Testis (tissue), 3 donors: ENCODE data around the gene CLMN. TPM values are rescaled to one million over a fixed set of nuclear protein-coding genes. Genes with fewer than 3 reads are reported as not detected.
"Not testable (repeated sequence)": the region's sequence is repeated elsewhere in the genome, so short reads cannot be mapped to it uniquely, and the experiment has no call there.

Experiments
- DNase-seq: peaks from one replicate; pipeline ENCODE4 v3.0.0-alpha.2; 2019
- H3K27ac ChIP-seq, 2 donors: fragments of 200-600 bp; sonication (generic); one replicate each; pipeline ENCODE4 v1.5.1; 2019
- H3K27me3 ChIP-seq: fragments of 200-600 bp; sonication (generic); one replicate; pipeline ENCODE4 v1.5.1; 2019
- H3K36me3 ChIP-seq: fragments of 200-600 bp; sonication (generic); one replicate; pipeline ENCODE4 v1.5.1; 2017; ENCODE audit warnings: low read depth; ENCODE audit errors: missing control alignments
- H3K4me1 ChIP-seq: fragments of 200-600 bp; sonication (generic); one replicate; pipeline ENCODE4 v1.5.1; 2019
- H3K4me3 ChIP-seq, 2 donors: fragments of 200-600 bp; sonication (generic); one replicate each; pipeline ENCODE4 v1.5.1; 2017 to 2019
- H3K9me3 ChIP-seq: fragments of 200-600 bp; sonication (generic); one replicate; pipeline ENCODE4 v1.5.1; 2017
- POLR2A ChIP-seq: fragments of 450-650 bp; IDR thresholded peaks from one replicate; pipeline ENCODE4 v1.6.1; 2017; ENCODE audit warnings: antibody characterized with exemption, mild to moderate bottlenecking, moderate library complexity
- WGBS, 2 donors: methylation state at CpG; one replicate each; pipeline ENCODE4 v1.1.5; 2018; 5-methylcytosine and 5-hydroxymethylcytosine counted together
- intact Hi-C: fragments of 100-400 bp; cut with DNase I; formaldehyde crosslinking; loops from one replicate; pipeline ENCODE4 v1.15.1; 2023; ENCODE audit warnings: low total_unique reads
- polyA plus RNA-seq: library from polyadenylated mRNA; stranded (reverse); fragments of 350-450 nt; fragmentation: Illumina TruSeq; extraction: RNeasy Lipid Tissue Mini Kit (QIAGEN cat#74804); gene quantifications from one replicate; pipeline ENCODE4 v1.2.3, GENCODE V29; 2014; ENCODE audit warnings: low read depth, low replicate concordance; ENCODE audit not compliant: insufficient read depth
- total RNA-seq, 2 donors: library from RNA; depleted of rRNA; stranded (reverse); fragments of >200 nt; gene quantifications; one replicate each; pipeline ENCODE4 v1.2.3, GENCODE V29; 2016
- TF ChIP-seq, protein P1 (sequence below), 3 experiments: fragments of 450-650 bp in 2 of 3; fragments of 200-600 bp in 1 of 3; sonication (generic) in 1 of 3; IDR thresholded peaks; one replicate each; pipeline ENCODE4 v1.5.1; 2016 to 2019; ENCODE audit warnings: antibody characterized with exemption in 3 of 3, mild to moderate bottlenecking in 2 of 3, moderate library complexity in 1 of 3

The CLMN gene
- total and polyA plus RNA-seq, 3 donors from 2014 or later: 35.9 to 134 (median 68.0) TPM

GRCh38 chr14:95206534-95206933 is 113.2 kb downstream of the CLMN start:
- no peaks in the 10 kb centered on the region for H3K9me3 ChIP-seq
- no peaks in the 10 kb centered on the region for H3K36me3 ChIP-seq
- 91 to 98% methylated on average over 2 of the region's 2 CpGs for WGBS, 2 donors
- DNase-seq: no peak
- H3K4me1 ChIP-seq: no peaks in the 10 kb centered on the region
- H3K4me3 ChIP-seq: no peak overlapping the region
- no peaks in the 10 kb centered on the region for H3K27me3 ChIP-seq
- intact Hi-C loops: no loop called here
- no peak overlapping the region for H3K27ac ChIP-seq
- TF ChIP-seq, protein P1, sequence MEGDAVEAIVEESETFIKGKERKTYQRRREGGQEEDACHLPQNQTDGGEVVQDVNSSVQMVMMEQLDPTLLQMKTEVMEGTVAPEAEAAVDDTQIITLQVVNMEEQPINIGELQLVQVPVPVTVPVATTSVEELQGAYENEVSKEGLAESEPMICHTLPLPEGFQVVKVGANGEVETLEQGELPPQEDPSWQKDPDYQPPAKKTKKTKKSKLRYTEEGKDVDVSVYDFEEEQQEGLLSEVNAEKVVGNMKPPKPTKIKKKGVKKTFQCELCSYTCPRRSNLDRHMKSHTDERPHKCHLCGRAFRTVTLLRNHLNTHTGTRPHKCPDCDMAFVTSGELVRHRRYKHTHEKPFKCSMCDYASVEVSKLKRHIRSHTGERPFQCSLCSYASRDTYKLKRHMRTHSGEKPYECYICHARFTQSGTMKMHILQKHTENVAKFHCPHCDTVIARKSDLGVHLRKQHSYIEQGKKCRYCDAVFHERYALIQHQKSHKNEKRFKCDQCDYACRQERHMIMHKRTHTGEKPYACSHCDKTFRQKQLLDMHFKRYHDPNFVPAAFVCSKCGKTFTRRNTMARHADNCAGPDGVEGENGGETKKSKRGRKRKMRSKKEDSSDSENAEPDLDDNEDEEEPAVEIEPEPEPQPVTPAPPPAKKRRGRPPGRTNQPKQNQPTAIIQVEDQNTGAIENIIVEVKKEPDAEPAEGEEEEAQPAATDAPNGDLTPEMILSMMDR (IDR thresholded peaks at IDR 0.05): no peak
- no peak for TF ChIP-seq POLR2A

DNA sequence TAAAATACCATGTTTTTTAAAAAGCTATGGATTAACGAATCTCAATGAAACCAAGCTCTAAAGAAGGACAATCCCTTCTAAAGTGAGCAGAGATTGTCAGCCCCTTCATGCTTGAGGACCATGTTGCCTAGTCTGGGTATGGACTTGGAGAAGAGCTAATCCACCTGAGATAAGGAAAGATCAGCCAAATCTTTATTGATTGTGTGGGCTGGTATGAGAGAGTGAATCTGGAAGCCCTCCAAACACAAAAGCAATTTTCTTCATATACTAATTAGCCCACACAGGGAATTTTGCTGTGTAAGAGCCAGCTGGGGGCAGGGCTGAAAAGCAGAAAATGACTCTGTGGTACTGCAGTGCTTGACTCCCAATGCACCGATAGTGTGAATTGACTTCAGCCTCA is 115.0 kb downstream of the CLMN start:
- no peak for DNase-seq
- intact Hi-C loops: no loop called here
- 88 to 91% methylated on average over 2 of the region's 2 CpGs for WGBS, 2 donors

GRCh38 chr14:95201745-95202144 is 118.0 kb downstream of the CLMN start:
- H3K4me1 ChIP-seq, H3K4me3 ChIP-seq, DNase-seq, H3K27me3 ChIP-seq, H3K27ac ChIP-seq, H3K9me3 ChIP-seq, H3K36me3 ChIP-seq, intact Hi-C loops: not testable (repeated sequence)
- WGBS, 2 donors: 98 to 100% methylated on average over 2 of the region's 2 CpGs

More for the DNA sequence above, 115.0 kb downstream of the CLMN start:
- Histone ChIP-seq H3K27me3 (no peaks in the 10 kb centered on the region), H3K4me1 (no peaks in the 10 kb centered on the region), H3K9me3 (no peaks in the 10 kb centered on the region), H3K4me3 (no peak overlapping the region), H3K36me3 (no peaks in the 10 kb centered on the region), H3K27ac (no peak overlapping the region)
- TF ChIP-seq, protein P1 (IDR thresholded peaks at IDR 0.05): no peak
- TF ChIP-seq POLR2A: no peak

- 88 to 92% methylated on average over 6 to 7 of the region's 7 CpGs for WGBS, 2 donors
- Histone ChIP-seq H3K27me3 (no peaks in the 10 kb centered on the region), H3K36me3 (no peaks in the 10 kb centered on the region), H3K4me3 (no peak overlapping the region), H3K4me1 (no peaks in the 10 kb centered on the region), H3K27ac (no peak overlapping the region), H3K9me3 (no peaks in the 10 kb centered on the region)
- TF ChIP-seq, protein P1 (IDR thresholded peaks at IDR 0.05): no peak
- no peak for TF ChIP-seq POLR2A
- intact Hi-C loops: no loop called here
- no peak for DNase-seq
These were observed 119.3 kb downstream of the CLMN start for GRCh38 chr14:95200404-95200803.

DNA sequence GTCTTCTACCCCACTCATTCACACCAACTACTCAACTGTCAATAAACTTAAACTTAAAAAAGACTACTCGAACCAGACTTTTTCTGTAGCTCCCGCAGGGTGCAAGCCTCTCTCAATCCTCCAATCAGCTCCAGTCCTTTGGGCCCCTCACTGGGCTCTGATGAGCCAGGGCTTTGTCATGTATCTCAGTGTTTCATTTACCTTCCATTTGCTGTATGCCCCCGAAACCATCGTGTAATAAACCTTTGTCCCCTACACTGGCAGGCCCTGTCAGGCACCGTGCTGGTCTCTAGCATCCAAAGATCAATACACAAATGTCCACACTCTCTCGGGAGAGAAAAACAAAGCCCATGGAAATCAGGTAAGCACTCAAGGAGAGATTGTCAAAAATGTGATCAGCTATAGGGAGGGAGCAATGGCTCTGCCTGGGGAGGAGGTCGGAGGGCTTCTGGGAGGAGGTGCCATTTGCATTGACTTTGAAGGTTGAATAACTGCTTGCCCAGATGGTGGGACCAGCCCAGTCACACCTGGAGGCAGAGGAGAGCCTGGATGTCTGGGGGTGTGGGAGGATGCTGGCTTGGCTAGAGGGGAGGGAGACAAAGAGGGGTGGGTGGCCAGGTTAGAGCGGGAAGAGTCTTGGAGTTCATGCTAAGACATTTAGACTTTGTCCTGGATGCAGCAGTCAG is 120.3 kb downstream of the CLMN start:
- no peak for DNase-seq
- intact Hi-C loops: no loop called here
- no peak overlapping the region for H3K4me3 ChIP-seq
- no peaks in the 10 kb centered on the region for H3K36me3 ChIP-seq
- no peaks in the 10 kb centered on the region for H3K9me3 ChIP-seq
- H3K4me1 ChIP-seq: no peaks in the 10 kb centered on the region
- no peak overlapping the region for H3K27ac ChIP-seq
- 81 to 85% methylated on average over 8 of the region's 8 CpGs for WGBS, 2 donors
- TF ChIP-seq POLR2A: no peak
- TF ChIP-seq, protein P1 (IDR thresholded peaks at IDR 0.05): no peak
- H3K27me3 ChIP-seq: no peaks in the 10 kb centered on the region
